B cell (primary cell): ENCODE data around the gene FOXP4.

Experiments used
- CTCF ChIP-seq: fragments of 200-600 bp; IDR thresholded peaks from one replicate; pipeline ENCODE4 v1.8.0; 2022; ENCODE audit warnings: antibody characterized with exemption, mild to moderate bottlenecking
- EZH2 ChIP-seq: IDR thresholded peaks from 2 replicates; pipeline ENCODE4 v1.6.1; 2012; ENCODE audit warnings: borderline replicate concordance, low read depth, mild to moderate bottlenecking, moderate library complexity, low read length; ENCODE audit not compliant: insufficient read depth, poor library complexity, severe bottlenecking

- no peak for TF ChIP-seq CTCF
- TF ChIP-seq EZH2 = no peak
Measured at GRCh38 chr6:41608443-41609151, 62.4 kb downstream of the FOXP4 start.
